ENCODE data around the gene PGR. TPM values are rescaled to one million over a fixed set of nuclear protein-coding genes. Genes with fewer than 3 reads are reported as not detected.

Gene PGR
- polyA plus RNA-seq, 1 of the 3 experiments (the other 2 are of a cell fraction), result not detected

DNA sequence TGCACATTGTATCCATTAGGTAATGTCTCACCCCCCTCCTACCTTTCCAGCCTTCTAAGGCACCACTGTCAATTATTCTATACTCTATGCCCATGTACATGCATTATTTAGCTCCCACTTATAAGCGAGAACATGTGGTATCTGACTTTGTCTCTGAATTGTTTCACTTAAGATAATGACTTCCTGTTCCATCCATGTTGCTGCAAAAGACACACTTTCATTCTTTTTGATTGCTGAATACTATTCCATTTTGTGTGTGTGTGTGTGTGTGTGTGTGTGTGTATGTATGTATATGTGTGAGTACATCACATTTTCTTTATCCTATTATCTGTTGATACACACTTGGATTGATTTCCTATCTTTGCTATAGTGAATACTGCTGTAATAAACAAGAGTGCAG lies 84.2 kb downstream of the PGR start (continued):
- TF ChIP-seq, protein P1, sequence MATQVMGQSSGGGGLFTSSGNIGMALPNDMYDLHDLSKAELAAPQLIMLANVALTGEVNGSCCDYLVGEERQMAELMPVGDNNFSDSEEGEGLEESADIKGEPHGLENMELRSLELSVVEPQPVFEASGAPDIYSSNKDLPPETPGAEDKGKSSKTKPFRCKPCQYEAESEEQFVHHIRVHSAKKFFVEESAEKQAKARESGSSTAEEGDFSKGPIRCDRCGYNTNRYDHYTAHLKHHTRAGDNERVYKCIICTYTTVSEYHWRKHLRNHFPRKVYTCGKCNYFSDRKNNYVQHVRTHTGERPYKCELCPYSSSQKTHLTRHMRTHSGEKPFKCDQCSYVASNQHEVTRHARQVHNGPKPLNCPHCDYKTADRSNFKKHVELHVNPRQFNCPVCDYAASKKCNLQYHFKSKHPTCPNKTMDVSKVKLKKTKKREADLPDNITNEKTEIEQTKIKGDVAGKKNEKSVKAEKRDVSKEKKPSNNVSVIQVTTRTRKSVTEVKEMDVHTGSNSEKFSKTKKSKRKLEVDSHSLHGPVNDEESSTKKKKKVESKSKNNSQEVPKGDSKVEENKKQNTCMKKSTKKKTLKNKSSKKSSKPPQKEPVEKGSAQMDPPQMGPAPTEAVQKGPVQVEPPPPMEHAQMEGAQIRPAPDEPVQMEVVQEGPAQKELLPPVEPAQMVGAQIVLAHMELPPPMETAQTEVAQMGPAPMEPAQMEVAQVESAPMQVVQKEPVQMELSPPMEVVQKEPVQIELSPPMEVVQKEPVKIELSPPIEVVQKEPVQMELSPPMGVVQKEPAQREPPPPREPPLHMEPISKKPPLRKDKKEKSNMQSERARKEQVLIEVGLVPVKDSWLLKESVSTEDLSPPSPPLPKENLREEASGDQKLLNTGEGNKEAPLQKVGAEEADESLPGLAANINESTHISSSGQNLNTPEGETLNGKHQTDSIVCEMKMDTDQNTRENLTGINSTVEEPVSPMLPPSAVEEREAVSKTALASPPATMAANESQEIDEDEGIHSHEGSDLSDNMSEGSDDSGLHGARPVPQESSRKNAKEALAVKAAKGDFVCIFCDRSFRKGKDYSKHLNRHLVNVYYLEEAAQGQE (IDR thresholded peaks at IDR 0.05; ENCODE audit: low read depth, low read length), result no peak
- TF ChIP-seq NRF1 (IDR thresholded peaks at IDR 0.05; ENCODE audit: low read depth, low read length), result no peak

DNA sequence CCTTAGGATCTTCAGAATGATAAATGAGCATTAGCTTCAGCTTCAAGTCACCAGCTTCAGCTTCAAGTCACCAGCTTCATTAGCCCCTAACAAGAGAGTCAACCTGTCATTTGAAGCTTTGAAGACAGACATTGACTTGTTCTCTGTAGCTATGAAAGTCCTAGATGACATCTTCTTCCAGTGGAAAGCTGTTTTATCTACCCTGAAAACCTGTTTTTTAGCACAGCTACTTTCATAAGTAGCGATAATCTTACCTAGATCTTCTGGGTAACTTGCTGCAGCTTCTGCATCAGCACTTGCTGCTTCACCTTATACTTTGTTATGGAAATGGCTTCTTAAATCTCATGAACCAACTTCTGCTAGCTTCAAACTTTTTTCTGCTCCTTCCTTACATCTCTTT lies 85.7 kb downstream of the PGR start:
- H3K27ac ChIP-seq (ENCODE audit: low read depth in 2 of 2, low read length in 1 of 2), result no peak overlapping the region
- H3K9me3 ChIP-seq, result no peaks in the 10 kb centered on the region
- no peaks in the 10 kb centered on the region for H3K4me1 ChIP-seq (ENCODE audit: control insufficient read depth in 1 of 2, insufficient read depth in 2 of 2, low read depth in 1 of 2, low read length in 1 of 2)
- no peak for DNase-seq
- H3K36me3 ChIP-seq (replicated peaks in 1 of 2; ENCODE audit: control insufficient read depth in 1 of 2, insufficient read depth in 2 of 2, low read length in 1 of 2), result no peaks in the 10 kb centered on the region
- no peak overlapping the region for H2AFZ ChIP-seq (ENCODE audit: low read depth)
- H3K27me3 ChIP-seq (ENCODE audit: insufficient read depth), result no peaks in the 10 kb centered on the region
- H3K79me2 ChIP-seq (ENCODE audit: insufficient read depth), result no peaks in the 10 kb centered on the region
- no peak for TF ChIP-seq GABPA (IDR thresholded peaks at IDR 0.05; ENCODE audit: low read depth)
- no peak for TF ChIP-seq NRF1 (IDR thresholded peaks at IDR 0.05; ENCODE audit: low read depth, low read length)
- TF ChIP-seq POLR2AphosphoS5 (IDR thresholded peaks at IDR 0.05; ENCODE audit: low read depth, low read length), result no peak
- TF ChIP-seq TAF1 (IDR thresholded peaks at IDR 0.05; ENCODE audit: borderline replicate concordance, low read depth, low read length), result no peak
- no peak for TF ChIP-seq ELF1 (IDR thresholded peaks at IDR 0.05)
- no peak for TF ChIP-seq RFX5 (IDR thresholded peaks at IDR 0.05; ENCODE audit: low read length)
- TF ChIP-seq CHD2 (IDR thresholded peaks at IDR 0.05; ENCODE audit: low read length, partially characterized antibody), result no peak
- no peak for TF ChIP-seq SIN3A (IDR thresholded peaks at IDR 0.05; ENCODE audit: borderline replicate concordance, low read depth, low read length)
- TF ChIP-seq MXI1 (IDR thresholded peaks at IDR 0.05; ENCODE audit: low read depth, low read length), result no peak
- TF ChIP-seq, protein P2, sequence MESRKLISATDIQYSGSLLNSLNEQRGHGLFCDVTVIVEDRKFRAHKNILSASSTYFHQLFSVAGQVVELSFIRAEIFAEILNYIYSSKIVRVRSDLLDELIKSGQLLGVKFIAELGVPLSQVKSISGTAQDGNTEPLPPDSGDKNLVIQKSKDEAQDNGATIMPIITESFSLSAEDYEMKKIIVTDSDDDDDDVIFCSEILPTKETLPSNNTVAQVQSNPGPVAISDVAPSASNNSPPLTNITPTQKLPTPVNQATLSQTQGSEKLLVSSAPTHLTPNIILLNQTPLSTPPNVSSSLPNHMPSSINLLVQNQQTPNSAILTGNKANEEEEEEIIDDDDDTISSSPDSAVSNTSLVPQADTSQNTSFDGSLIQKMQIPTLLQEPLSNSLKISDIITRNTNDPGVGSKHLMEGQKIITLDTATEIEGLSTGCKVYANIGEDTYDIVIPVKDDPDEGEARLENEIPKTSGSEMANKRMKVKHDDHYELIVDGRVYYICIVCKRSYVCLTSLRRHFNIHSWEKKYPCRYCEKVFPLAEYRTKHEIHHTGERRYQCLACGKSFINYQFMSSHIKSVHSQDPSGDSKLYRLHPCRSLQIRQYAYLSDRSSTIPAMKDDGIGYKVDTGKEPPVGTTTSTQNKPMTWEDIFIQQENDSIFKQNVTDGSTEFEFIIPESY (IDR thresholded peaks at IDR 0.05; ENCODE audit: borderline replicate concordance, low read depth), result no peak
- TF ChIP-seq, protein P3, sequence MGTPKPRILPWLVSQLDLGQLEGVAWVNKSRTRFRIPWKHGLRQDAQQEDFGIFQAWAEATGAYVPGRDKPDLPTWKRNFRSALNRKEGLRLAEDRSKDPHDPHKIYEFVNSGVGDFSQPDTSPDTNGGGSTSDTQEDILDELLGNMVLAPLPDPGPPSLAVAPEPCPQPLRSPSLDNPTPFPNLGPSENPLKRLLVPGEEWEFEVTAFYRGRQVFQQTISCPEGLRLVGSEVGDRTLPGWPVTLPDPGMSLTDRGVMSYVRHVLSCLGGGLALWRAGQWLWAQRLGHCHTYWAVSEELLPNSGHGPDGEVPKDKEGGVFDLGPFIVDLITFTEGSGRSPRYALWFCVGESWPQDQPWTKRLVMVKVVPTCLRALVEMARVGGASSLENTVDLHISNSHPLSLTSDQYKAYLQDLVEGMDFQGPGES (IDR thresholded peaks at IDR 0.05; ENCODE audit: low read depth, low read length), result no peak
- TF ChIP-seq, protein P4, sequence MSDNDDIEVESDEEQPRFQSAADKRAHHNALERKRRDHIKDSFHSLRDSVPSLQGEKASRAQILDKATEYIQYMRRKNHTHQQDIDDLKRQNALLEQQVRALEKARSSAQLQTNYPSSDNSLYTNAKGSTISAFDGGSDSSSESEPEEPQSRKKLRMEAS (IDR thresholded peaks at IDR 0.05; ENCODE audit: low read depth), result no peak
- TF ChIP-seq TCF12 (IDR thresholded peaks at IDR 0.05), result no peak
- no peak for TF ChIP-seq GATA2 (CRISPR knock-in tag; IDR thresholded peaks at IDR 0.05)
- POLR2A ChIA-PET, result no interaction called here
- 0% methylated on average over 1 of the region's 1 CpG for WGBS (ENCODE audit: low lambda C conversion rate)
- no peak overlapping the region for H3K4me3 ChIP-seq (ENCODE audit: low read depth in 2 of 2, low read length in 1 of 2)
- CTCF ChIA-PET, result no interaction called here
- H3K4me2 ChIP-seq, result no peak overlapping the region
- no peak overlapping the region for H3K9ac ChIP-seq
- H4K20me1 ChIP-seq (ENCODE audit: insufficient read depth), result no peaks in the 10 kb centered on the region
- no peaks in the 10 kb centered on the region for H3F3A ChIP-seq (replicated peaks; ENCODE audit: insufficient read depth)
- no peaks in the 10 kb centered on the region for H3K9me2 ChIP-seq

Data from SK-N-SH (cell line).